Endometrial microvascular endothelial cells (primary cell): ENCODE results near the gene B4GALT7. TPM values are rescaled to one million over a fixed set of nuclear protein-coding genes. Genes with fewer than 3 reads are reported as not detected.
"Not testable (repeated sequence)": the region's sequence is repeated elsewhere in the genome, so short reads cannot be mapped to it uniquely, and the experiment has no call there.

Source experiments
- in situ Hi-C: cut with HindIII; loops from 2 replicates; pipeline ENCODE4 v1.10.0; 2017; ENCODE audit warnings: low sequenced_read_pairs, low pct_unique_long_range_greater_than_20kb; ENCODE audit errors: inconsistent ontology term
- total RNA-seq: library from RNA; depleted of rRNA; stranded (reverse); fragments of >200 nt; gene quantifications from one replicate; pipeline ENCODE4 v1.2.3, GENCODE V29; 2015; ENCODE audit errors: inconsistent ontology term

Gene B4GALT7
- total RNA-seq, 1 donor from 2014 or later = 44.8 TPM

GRCh38 chr5:177606071-177607051 lies 6.4 kb downstream of the B4GALT7 start:
- in situ Hi-C loops = no loop called here

- in situ Hi-C loops = no loop called here
These were observed 7.2 kb downstream of the B4GALT7 start for GRCh38 chr5:177607115-177607451.

- in situ Hi-C loops = no loop called here
These were observed 7.7 kb downstream of the B4GALT7 start for GRCh38 chr5:177607452-177608192.

- in situ Hi-C loops = no loop called here
These were observed 8.5 kb downstream of the B4GALT7 start for GRCh38 chr5:177608243-177609075.

GRCh38 chr5:177609076-177610059 lies 9.4 kb downstream of the B4GALT7 start:
- in situ Hi-C loops = no loop called here

- in situ Hi-C loops = no loop called here
These were observed 10.3 kb downstream of the B4GALT7 start for GRCh38 chr5:177610131-177610769.

- in situ Hi-C loops = no loop called here
These were observed 11.0 kb downstream of the B4GALT7 start for GRCh38 chr5:177610770-177611445.

- in situ Hi-C loops = no loop called here
These were observed 11.7 kb downstream of the B4GALT7 start for GRCh38 chr5:177611446-177612214.

GRCh38 chr5:177612215-177612673 lies 12.3 kb downstream of the B4GALT7 start:
- in situ Hi-C loops = no loop called here

GRCh38 chr5:177620560-177620959 lies 20.6 kb downstream of the B4GALT7 start:
- in situ Hi-C loops = no loop called here

- in situ Hi-C loops = not testable (repeated sequence)
These were observed 24.2 kb downstream of the B4GALT7 start for GRCh38 chr5:177624172-177624571.

GRCh38 chr5:177630186-177630585 lies 30.3 kb downstream of the B4GALT7 start:
- in situ Hi-C loops = not testable (repeated sequence)

GRCh38 chr5:177634912-177635311 lies 35.0 kb downstream of the B4GALT7 start:
- in situ Hi-C loops = not testable (repeated sequence)

- in situ Hi-C loops = not testable (repeated sequence)
These were observed 45.5 kb downstream of the B4GALT7 start for GRCh38 chr5:177645462-177645861.

GRCh38 chr5:177651235-177651634 lies 51.3 kb downstream of the B4GALT7 start:
- in situ Hi-C loops = not testable (repeated sequence)

- in situ Hi-C loops = not testable (repeated sequence)
These were observed 57.9 kb downstream of the B4GALT7 start for GRCh38 chr5:177657846-177658245.
